Glutamatergic neuron (in vitro differentiated cells): ENCODE data around the gene HMGCS1. TPM values are rescaled to one million over a fixed set of nuclear protein-coding genes. Genes with fewer than 3 reads are reported as not detected.
A peak's percentile ranks its signal among the peaks of the same experiment; 100 is the strongest.

ENCODE experiments used
- DNase-seq: peaks from one replicate; pipeline ENCODE4 v3.0.0; 2022
- H3K27ac Mint-ChIP-seq: one replicate; pipeline ENCODE4 v1.8.0; 2020; ENCODE audit warnings: mild to moderate bottlenecking, mixed read lengths, inconsistent platforms; ENCODE audit not compliant: unreplicated experiment
- H3K27me3 Mint-ChIP-seq: one replicate; pipeline ENCODE4 v1.8.0; 2020; ENCODE audit warnings: mild to moderate bottlenecking, moderate library complexity, mixed read lengths, inconsistent platforms; ENCODE audit not compliant: unreplicated experiment
- H3K36me3 Mint-ChIP-seq: one replicate; pipeline ENCODE4 v1.8.0; 2020; ENCODE audit warnings: mild to moderate bottlenecking, mixed read lengths, inconsistent platforms; ENCODE audit not compliant: unreplicated experiment
- H3K4me1 Mint-ChIP-seq: one replicate; pipeline ENCODE4 v1.8.0; 2020; ENCODE audit warnings: mild to moderate bottlenecking, low read depth, mixed read lengths, inconsistent platforms; ENCODE audit not compliant: unreplicated experiment
- H3K4me3 Mint-ChIP-seq: one replicate; pipeline ENCODE4 v1.8.0; 2020; ENCODE audit warnings: mild to moderate bottlenecking, mixed read lengths, inconsistent platforms; ENCODE audit not compliant: unreplicated experiment
- H3K9me3 Mint-ChIP-seq: one replicate; pipeline ENCODE4 v1.8.0; 2020; ENCODE audit warnings: mild to moderate bottlenecking, moderate library complexity, mixed read lengths, inconsistent platforms; ENCODE audit not compliant: unreplicated experiment
- total RNA-seq: library from RNA; stranded (reverse); fragmentation: NEBNext Ultra II Directional; extraction: Animal tissue kit (Norgen Biotek cat#: 25700); gene quantifications from one replicate; pipeline ENCODE4 v1.2.1, GENCODE V29; 2021; ENCODE audit not compliant: unreplicated experiment
- TF ChIP-seq, protein P1 (sequence below): fragments of 200-600 bp; sonication (generic); IDR thresholded peaks from one replicate; pipeline ENCODE4 v1.5.0; 2021; ENCODE audit not compliant: partially characterized antibody, unreplicated experiment

Gene HMGCS1
- total RNA-seq, 1 donor from 2014 or later = 452 TPM

GRCh38 chr5:43251754-43252153, 61.5 kb downstream of the HMGCS1 start:
- no peak for DNase-seq
- H3K4me1 Mint-ChIP-seq = peaks cover 46% of the 10 kb centered on the region
- H3K27me3 Mint-ChIP-seq = peaks cover 2% of the 10 kb centered on the region
- H3K9me3 Mint-ChIP-seq = peaks cover 9% of the 10 kb centered on the region
- H3K4me3 Mint-ChIP-seq = no peak overlapping the region
- peaks cover 9% of the 10 kb centered on the region for H3K36me3 Mint-ChIP-seq
- peak overlapping the region; percentile 71 for H3K27ac Mint-ChIP-seq
- TF ChIP-seq, protein P1, sequence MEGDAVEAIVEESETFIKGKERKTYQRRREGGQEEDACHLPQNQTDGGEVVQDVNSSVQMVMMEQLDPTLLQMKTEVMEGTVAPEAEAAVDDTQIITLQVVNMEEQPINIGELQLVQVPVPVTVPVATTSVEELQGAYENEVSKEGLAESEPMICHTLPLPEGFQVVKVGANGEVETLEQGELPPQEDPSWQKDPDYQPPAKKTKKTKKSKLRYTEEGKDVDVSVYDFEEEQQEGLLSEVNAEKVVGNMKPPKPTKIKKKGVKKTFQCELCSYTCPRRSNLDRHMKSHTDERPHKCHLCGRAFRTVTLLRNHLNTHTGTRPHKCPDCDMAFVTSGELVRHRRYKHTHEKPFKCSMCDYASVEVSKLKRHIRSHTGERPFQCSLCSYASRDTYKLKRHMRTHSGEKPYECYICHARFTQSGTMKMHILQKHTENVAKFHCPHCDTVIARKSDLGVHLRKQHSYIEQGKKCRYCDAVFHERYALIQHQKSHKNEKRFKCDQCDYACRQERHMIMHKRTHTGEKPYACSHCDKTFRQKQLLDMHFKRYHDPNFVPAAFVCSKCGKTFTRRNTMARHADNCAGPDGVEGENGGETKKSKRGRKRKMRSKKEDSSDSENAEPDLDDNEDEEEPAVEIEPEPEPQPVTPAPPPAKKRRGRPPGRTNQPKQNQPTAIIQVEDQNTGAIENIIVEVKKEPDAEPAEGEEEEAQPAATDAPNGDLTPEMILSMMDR = no peak

- TF ChIP-seq, protein P1 = no peak
- Mint-ChIP-seq H3K9me3 (peaks cover 5% of the 10 kb centered on the region), H3K4me3 (no peak overlapping the region), H3K36me3 (peaks cover 9% of the 10 kb centered on the region), H3K27ac (no peak overlapping the region), H3K27me3 (peaks cover 2% of the 10 kb centered on the region), H3K4me1 (peaks cover 29% of the 10 kb centered on the region)
- no peak for DNase-seq
Measured at GRCh38 chr5:43245724-43246385, 67.4 kb downstream of the HMGCS1 start.

- peaks cover 29% of the 10 kb centered on the region for H3K4me1 Mint-ChIP-seq
- H3K36me3 Mint-ChIP-seq = peaks cover 9% of the 10 kb centered on the region
- peaks cover 5% of the 10 kb centered on the region for H3K9me3 Mint-ChIP-seq
- no peak overlapping the region for H3K27ac Mint-ChIP-seq
- no peak overlapping the region for H3K4me3 Mint-ChIP-seq
- TF ChIP-seq, protein P1 = no peak
- peaks cover 2% of the 10 kb centered on the region for H3K27me3 Mint-ChIP-seq
- DNase-seq = peak; percentile 26
Measured at GRCh38 chr5:43244823-43245565, 68.2 kb downstream of the HMGCS1 start.

DNA sequence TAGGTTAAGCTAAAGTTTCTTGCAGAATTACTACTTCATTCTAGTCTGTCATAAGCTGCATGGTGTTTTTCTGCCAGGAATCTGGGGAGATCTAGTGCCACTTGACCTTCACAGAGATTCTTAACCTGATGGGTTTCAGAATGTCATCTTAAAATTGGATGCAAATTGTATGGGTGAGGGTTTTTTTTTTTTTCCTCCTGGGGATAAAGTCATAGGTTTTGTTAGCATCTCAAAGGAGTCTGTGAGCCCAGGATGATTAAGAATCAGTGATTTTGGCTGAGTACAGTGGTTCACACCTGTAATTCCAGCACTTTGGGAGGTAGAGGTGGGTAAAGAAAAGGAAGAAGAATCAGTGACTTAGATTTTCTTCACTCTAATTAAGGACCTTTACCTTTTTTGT, 69.9 kb downstream of the HMGCS1 start:
- Mint-ChIP-seq H3K27ac (no peak overlapping the region), H3K9me3 (peaks cover 3% of the 10 kb centered on the region), H3K4me1 (peaks cover 28% of the 10 kb centered on the region), H3K36me3 (peaks cover 8% of the 10 kb centered on the region), H3K4me3 (no peak overlapping the region), H3K27me3 (peaks cover 2% of the 10 kb centered on the region)
- DNase-seq = no peak
- TF ChIP-seq, protein P1 = no peak

GRCh38 chr5:43242196-43242595, 71.0 kb downstream of the HMGCS1 start:
- H3K27me3 Mint-ChIP-seq = peaks cover 2% of the 10 kb centered on the region
- no peak overlapping the region for H3K4me3 Mint-ChIP-seq
- H3K9me3 Mint-ChIP-seq = peaks cover 3% of the 10 kb centered on the region
- H3K4me1 Mint-ChIP-seq = peaks cover 22% of the 10 kb centered on the region
- H3K36me3 Mint-ChIP-seq = peaks cover 2% of the 10 kb centered on the region
- no peak for DNase-seq
- H3K27ac Mint-ChIP-seq = no peak overlapping the region
- TF ChIP-seq, protein P1 = no peak
